Breast epithelium (tissue), 4 donors: Measurements from ENCODE around the gene ASIC4. TPM values are rescaled to one million over a fixed set of nuclear protein-coding genes. Genes with fewer than 3 reads are reported as not detected.

Source experiments
- DNase-seq, 2 donors: peaks; one replicate each; pipeline ENCODE4 v3.0.0-alpha.2; 2019; ENCODE audit warnings: low spot score in 2 of 2
- H3K27ac ChIP-seq, 2 donors: fragments of 200-600 bp; sonication (generic) in 1 of 2; one replicate each; pipeline ENCODE4 v1.5.1; 2016 to 2019; ENCODE audit warnings: mild to moderate bottlenecking in 1 of 2
- H3K27me3 ChIP-seq, 2 donors: fragments of 200-600 bp; sonication (generic) in 1 of 2; one replicate each; pipeline versions ENCODE4 v1.5.1 to v1.6.0; 2017 to 2019; ENCODE audit warnings: control low read depth in 1 of 2, mild to moderate bottlenecking in 1 of 2
- H3K36me3 ChIP-seq: fragments of 200-600 bp; one replicate; pipeline ENCODE4 v1.5.1; 2019
- H3K4me1 ChIP-seq, 2 donors: fragments of 200-600 bp; sonication (generic); one replicate each; pipeline ENCODE4 v1.5.1; 2016 to 2019; ENCODE audit warnings: control low read depth in 1 of 2
- H3K4me3 ChIP-seq, 3 donors: fragments of 200-600 bp; sonication (generic); 1 replicate in 2 of 3; 2 replicates in 1 of 3; pipeline ENCODE4 v1.5.1; 2016 to 2019; ENCODE audit warnings: mild to moderate bottlenecking in 3 of 3, moderate library complexity in 2 of 3
- H3K9me3 ChIP-seq, 2 donors: fragments of 200-600 bp; sonication (generic) in 1 of 2; one replicate each; pipeline ENCODE4 v1.5.1; 2016 to 2019; ENCODE audit warnings: control low read depth in 1 of 2
- CTCF ChIP-seq, 3 donors: fragments of 450-650 bp; IDR thresholded peaks; one replicate each; pipeline ENCODE4 v1.5.1; 2016 to 2017; ENCODE audit warnings: antibody characterized with exemption in 3 of 3, mild to moderate bottlenecking in 3 of 3, moderate library complexity in 3 of 3
- POLR2A ChIP-seq: fragments of 450-650 bp; IDR thresholded peaks from one replicate; pipeline ENCODE4 v1.6.1; 2016; ENCODE audit warnings: antibody characterized with exemption, mild to moderate bottlenecking, moderate library complexity
- POLR2AphosphoS5 ChIP-seq, 3 donors: sonication (generic); formaldehyde crosslinking; IDR thresholded peaks; one replicate each; pipeline ENCODE4 v1.6.1; 2017; ENCODE audit warnings: antibody characterized with exemption in 3 of 3
- intact Hi-C: fragments of 100-400 bp; cut with DNase I; formaldehyde crosslinking; loops from one replicate; pipeline ENCODE4 v1.15.1; 2023; ENCODE audit warnings: low total_unique reads
- total RNA-seq, 3 donors: library from RNA; depleted of rRNA; stranded (reverse); fragments of >200 nt; gene quantifications; one replicate each; pipeline ENCODE4 v1.1.0, GENCODE V29; 2016

The ASIC4 gene, protein sequence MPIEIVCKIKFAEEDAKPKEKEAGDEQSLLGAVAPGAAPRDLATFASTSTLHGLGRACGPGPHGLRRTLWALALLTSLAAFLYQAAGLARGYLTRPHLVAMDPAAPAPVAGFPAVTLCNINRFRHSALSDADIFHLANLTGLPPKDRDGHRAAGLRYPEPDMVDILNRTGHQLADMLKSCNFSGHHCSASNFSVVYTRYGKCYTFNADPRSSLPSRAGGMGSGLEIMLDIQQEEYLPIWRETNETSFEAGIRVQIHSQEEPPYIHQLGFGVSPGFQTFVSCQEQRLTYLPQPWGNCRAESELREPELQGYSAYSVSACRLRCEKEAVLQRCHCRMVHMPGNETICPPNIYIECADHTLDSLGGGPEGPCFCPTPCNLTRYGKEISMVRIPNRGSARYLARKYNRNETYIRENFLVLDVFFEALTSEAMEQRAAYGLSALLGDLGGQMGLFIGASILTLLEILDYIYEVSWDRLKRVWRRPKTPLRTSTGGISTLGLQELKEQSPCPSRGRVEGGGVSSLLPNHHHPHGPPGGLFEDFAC
- under 1 TPM in 1 of 3 donors, not detected in 2; 0.44 TPM for total RNA-seq

- H3K4me3 ChIP-seq, result no peak within 1 kb of the TSS
- H3K4me1 ChIP-seq, result no peaks in the 10 kb centered on the region
- peaks cover 0 to 21% of the 10 kb centered on the region in 2 donors for H3K27me3 ChIP-seq
- no peak for TF ChIP-seq POLR2AphosphoS5 (IDR thresholded peaks at IDR 0.05)
- no peaks in the 10 kb centered on the region for H3K9me3 ChIP-seq
- no peaks in the 10 kb centered on the region for H3K36me3 ChIP-seq
- no peak within 1 kb of the TSS for H3K27ac ChIP-seq
- DNase-seq, result no peak
- intact Hi-C loops, result no loop called here
These were observed at the start of gene ASIC4 for GRCh38 chr2:219514196-219514761. TSS of gene ASIC4 (plus strand) at chr2:219514482. CDS start at chr2:219514725, 243 bp downstream.

DNA sequence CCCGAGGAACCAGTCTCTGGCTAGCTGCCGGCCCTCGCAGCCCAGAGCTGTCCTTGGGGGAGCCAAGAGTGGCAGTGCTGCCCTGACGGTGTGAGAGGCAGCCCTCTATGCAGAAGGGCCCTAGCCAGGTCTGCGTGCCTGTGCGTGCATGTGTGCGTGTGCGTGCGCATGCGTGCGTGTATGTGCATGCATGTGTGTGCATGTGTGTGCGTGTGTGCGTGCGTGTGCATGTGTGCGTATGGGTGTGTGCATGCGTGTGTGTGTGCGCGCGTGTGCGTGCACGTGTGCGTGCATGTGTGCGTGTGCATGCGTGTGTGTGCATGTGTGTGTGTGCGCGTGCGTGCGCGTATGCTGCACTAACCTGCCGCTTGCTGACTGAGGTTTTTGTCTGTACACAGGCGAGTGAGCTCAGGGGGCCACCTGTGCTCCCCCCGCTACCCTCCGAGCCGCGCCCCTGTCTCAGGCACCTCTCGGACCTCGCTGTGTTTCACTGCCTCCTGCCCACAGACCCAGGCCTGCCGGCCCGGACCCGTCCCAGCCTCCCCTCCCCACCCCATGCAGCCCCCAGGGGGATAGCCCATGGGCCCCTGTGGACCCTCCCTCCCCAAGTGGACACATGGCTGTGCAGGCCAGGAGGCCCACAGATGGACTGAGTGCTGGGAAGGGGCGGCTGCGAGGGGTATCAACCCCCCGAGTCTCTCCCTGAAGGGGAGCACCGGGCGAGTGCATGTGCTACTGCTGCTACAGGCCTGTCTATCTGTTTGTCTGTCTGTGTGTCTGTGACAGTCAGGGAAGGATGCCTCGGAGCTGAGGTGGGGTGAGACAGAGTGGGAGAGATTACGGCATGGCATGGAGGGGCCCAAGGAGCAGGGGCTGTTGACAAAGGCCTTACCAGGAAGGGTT, 48.4 kb upstream of the ASIC4 start:
- TF ChIP-seq CTCF (IDR thresholded peaks at IDR 0.05) (no peak), POLR2AphosphoS5 (IDR thresholded peaks at IDR 0.05) (no peak), POLR2A (no peak)
- intact Hi-C loops, result no loop called here
- DNase-seq, result no peak
- H3K4me3 ChIP-seq, result no peak overlapping the region
- no peaks in the 10 kb centered on the region for H3K36me3 ChIP-seq
- H3K27me3 ChIP-seq, result no peaks in the 10 kb centered on the region
- peaks cover under 1 to 2% of the 10 kb centered on the region in 2 donors for H3K4me1 ChIP-seq
- peak overlapping the region; percentile 38 to 48 for H3K27ac ChIP-seq
- H3K9me3 ChIP-seq, result no peaks in the 10 kb centered on the region

DNA sequence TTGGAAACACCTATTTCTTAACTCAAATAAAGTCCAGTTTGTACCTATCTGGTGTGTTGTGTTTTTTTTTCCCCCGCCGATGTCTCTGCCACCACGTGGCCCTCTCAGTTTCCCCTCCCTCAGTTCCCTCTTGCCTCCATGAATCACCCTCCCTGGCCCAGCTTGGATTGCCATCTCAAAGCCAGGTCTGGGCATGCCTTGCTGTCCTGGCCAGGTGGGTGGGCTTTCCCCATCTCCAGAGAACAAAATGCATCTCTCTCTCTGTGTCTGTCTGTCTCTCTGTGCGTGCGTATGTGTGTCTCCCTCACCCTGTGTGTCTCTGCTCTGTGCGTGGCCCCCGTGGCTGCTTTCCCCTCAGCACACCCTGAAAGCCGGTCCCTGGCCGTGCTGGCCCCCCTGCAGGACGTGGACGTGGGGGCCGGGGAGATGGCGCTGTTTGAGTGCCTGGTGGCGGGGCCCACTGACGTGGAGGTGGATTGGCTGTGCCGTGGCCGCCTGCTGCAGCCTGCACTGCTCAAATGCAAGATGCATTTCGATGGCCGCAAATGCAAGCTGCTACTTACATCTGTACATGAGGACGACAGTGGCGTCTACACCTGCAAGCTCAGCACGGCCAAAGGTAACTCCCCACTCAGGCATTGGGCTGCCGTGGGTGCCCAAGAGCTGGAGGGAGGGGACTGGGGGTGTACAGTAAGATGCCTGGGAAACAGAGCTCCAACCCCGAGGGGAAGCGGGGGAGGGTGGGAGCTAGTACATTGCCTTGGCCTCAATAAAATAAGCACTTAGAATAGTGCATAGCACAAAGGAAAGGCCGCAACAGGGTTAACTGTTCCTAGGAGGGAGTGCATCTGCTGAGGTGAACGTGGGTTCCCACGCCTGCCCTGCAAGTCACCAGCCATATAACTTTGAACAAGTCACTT, 47.2 kb upstream of the ASIC4 start:
- Histone ChIP-seq H3K9me3 (no peaks in the 10 kb centered on the region), H3K27me3 (no peaks in the 10 kb centered on the region), H3K36me3 (no peaks in the 10 kb centered on the region), H3K4me3 (no peak overlapping the region), H3K4me1 (no peaks in the 10 kb centered on the region), H3K27ac (peak overlapping the region; percentile 43 to 48)
- intact Hi-C loops, result no loop called here
- no peak for DNase-seq
- TF ChIP-seq POLR2A, result no peak
- TF ChIP-seq POLR2AphosphoS5 (IDR thresholded peaks at IDR 0.05), result no peak
- TF ChIP-seq CTCF (IDR thresholded peaks at IDR 0.05), result no peak

- intact Hi-C loops, result no loop called here
- Histone ChIP-seq H3K36me3 (no peaks in the 10 kb centered on the region), H3K27me3 (no peaks in the 10 kb centered on the region), H3K4me1 (no peaks in the 10 kb centered on the region), H3K27ac (peak overlapping the region; percentile 43 to 48), H3K9me3 (no peaks in the 10 kb centered on the region), H3K4me3 (no peak overlapping the region)
- no peak for DNase-seq
- TF ChIP-seq POLR2AphosphoS5 (IDR thresholded peaks at IDR 0.05), result peak in 1 of 3 donors; percentile 22
- TF ChIP-seq POLR2A, result no peak
These were observed 46.6 kb upstream of the ASIC4 start for GRCh38 chr2:219467736-219468075.

GRCh38 chr2:219468410-219469185, 45.7 kb upstream of the ASIC4 start:
- Histone ChIP-seq H3K4me3 (no peak overlapping the region), H3K27me3 (no peaks in the 10 kb centered on the region), H3K4me1 (no peaks in the 10 kb centered on the region), H3K9me3 (no peaks in the 10 kb centered on the region), H3K27ac (peak overlapping the region in 1 of 2 donors; percentile 22), H3K36me3 (no peaks in the 10 kb centered on the region)
- DNase-seq, result no peak
- TF ChIP-seq POLR2A (no peak), CTCF (IDR thresholded peaks at IDR 0.05) (no peak), POLR2AphosphoS5 (IDR thresholded peaks at IDR 0.05) (no peak)
- intact Hi-C loops, result no loop called here
